ENCODE measurements around the gene MACF1.
"Not testable (repeated sequence)": the region's sequence is repeated elsewhere in the genome, so short reads cannot be mapped to it uniquely, and the experiment has no call there.

Gene MACF1

DNA sequence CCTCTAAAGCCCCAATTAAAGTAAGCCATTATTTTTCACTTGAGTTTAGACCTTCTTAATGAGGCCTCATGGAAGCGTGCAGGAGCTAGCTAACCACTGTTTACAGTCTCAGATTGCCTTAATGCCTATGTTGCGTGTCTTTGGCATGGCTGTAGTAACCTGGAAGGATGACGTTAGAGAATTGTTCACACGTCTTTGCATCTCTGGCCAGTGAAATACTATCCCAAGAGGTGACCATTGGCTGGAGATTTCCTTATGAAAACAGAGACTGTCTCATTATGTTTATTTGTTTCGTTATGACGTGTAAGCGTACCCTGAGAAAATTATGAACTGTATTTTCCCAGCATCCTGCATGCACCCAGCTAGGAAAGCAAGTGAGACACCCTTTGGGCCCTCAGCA, 268.3 kb downstream of the MACF1 start:
- H3K4me3 ChIP-seq (replicated peaks; ENCODE audit: low read depth, low read length) = no peak overlapping the region
- TF ChIP-seq CTCF (IDR thresholded peaks at IDR 0.05; ENCODE audit: low read length, missing control alignments) = no peak
- DNase-seq (ENCODE audit: low read depth) = no peak

- no peak for DNase-seq (ENCODE audit: low read depth)
- TF ChIP-seq CTCF (IDR thresholded peaks at IDR 0.05; ENCODE audit: low read length, missing control alignments) = no peak
- no peak overlapping the region for H3K4me3 ChIP-seq (replicated peaks; ENCODE audit: low read depth, low read length)
Measured at GRCh38 chr1:39473324-39473723, 268.8 kb downstream of the MACF1 start.

GRCh38 chr1:39474810-39475209, 270.3 kb downstream of the MACF1 start:
- no peak for DNase-seq (ENCODE audit: low read depth)
- no peak for TF ChIP-seq CTCF (IDR thresholded peaks at IDR 0.05; ENCODE audit: low read length, missing control alignments)
- no peak overlapping the region for H3K4me3 ChIP-seq (replicated peaks; ENCODE audit: low read depth, low read length)

DNA sequence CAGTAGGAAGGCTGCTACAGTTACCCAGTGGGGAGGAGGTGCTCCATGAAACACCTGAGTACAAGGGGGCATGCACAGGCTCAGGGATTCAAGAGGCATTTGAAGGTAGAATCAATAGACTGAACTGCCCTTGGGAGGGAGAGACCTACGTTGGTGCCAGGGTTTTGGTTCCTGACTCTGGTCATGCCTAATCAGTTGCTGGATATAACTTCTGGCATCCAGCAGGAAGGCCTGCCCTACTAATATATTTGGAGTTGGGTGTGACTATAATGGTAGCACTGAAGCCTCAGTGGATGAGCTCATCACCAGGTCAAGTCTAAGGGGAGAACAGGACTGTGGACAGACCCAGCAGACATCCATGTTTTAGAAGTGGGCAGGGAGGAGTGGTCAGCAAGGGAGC, 271.1 kb downstream of the MACF1 start:
- not testable (repeated sequence) for DNase-seq (ENCODE audit: low read depth); H3K4me3 ChIP-seq (replicated peaks; ENCODE audit: low read depth, low read length)

- no peak for TF ChIP-seq CTCF (IDR thresholded peaks at IDR 0.05; ENCODE audit: low read length, missing control alignments)
- no peak overlapping the region for H3K4me3 ChIP-seq (replicated peaks; ENCODE audit: low read depth, low read length)
- no peak for DNase-seq (ENCODE audit: low read depth)
Measured at GRCh38 chr1:39478126-39478915, 273.8 kb downstream of the MACF1 start.

DNA sequence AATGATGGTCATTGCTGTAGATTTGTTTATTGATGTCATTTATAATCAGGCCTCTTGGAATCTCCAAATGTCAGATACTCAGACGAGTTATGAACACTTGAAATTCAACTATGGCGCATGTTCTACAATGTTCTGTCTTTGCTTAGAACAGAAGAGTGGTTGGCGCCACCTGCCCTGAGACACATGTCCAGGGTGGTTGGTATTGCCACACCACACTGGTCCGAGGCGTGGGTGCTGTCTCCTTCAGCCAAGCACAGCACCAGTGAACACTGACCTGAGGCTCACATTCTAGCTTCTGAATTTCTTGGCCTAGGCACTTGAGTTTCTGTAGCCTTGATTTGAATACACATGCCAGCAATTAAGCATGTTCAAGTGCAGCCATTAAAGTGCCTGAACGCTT, 276.8 kb downstream of the MACF1 start:
- no peak for TF ChIP-seq CTCF (IDR thresholded peaks at IDR 0.05; ENCODE audit: low read length, missing control alignments)
- no peak for DNase-seq (ENCODE audit: low read depth)

DNA sequence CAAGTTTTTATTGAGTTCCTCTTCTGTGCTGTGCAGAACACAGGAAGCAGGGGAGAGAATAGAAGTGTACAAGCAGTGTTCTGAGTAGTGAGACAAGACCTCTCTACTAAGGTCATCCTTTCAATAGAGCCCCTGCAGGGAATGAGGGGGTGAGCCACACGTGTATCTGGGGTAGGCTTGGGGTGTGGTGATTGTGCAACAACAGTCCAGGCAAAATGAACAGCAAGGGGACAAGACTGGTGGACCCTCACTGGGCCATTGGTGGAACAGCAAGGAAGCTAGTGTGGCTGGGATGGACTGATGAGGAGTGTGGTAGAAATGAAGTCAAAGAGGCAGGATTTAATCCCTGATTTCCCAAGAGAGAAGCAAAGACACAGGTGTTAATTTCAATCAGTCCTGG, 278.8 kb downstream of the MACF1 start:
- no peak for TF ChIP-seq CTCF (IDR thresholded peaks at IDR 0.05; ENCODE audit: low read length, missing control alignments)
- no peak overlapping the region for H3K4me3 ChIP-seq (replicated peaks; ENCODE audit: low read depth, low read length)
- no peak for DNase-seq (ENCODE audit: low read depth)

More for the DNA sequence above, 276.8 kb downstream of the MACF1 start:
- H3K4me3 ChIP-seq (replicated peaks; ENCODE audit: low read depth, low read length) = no peak overlapping the region
